GM12872 (cell line): Measurements from ENCODE around the gene CPN2.
A peak's percentile ranks its signal among the peaks of the same experiment; 100 is the strongest.

Source experiments
- TF ChIP-seq, protein P1 (sequence below): IDR thresholded peaks from 3 replicates; pipeline ENCODE4 v1.5.1; 2011; ENCODE audit warnings: low read depth, mild to moderate bottlenecking, low read length, moderate library complexity; ENCODE audit not compliant: insufficient read depth

Gene CPN2

DNA sequence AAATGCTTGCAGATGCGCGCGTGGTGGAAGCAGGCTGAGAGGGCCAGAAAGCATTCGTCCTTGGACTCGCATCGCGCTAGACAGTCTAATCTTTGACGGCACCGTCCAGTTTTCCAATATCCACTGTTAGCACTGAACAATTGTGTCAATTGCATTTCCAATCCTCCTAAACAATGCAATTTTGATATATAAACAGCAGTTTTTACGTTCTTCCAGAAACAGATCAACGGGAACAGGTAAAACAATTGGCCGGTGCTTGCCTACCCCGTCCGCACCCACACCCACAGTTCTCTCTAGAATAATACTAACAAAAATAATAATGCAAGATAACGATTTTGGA lies 17.2 kb downstream of the CPN2 start:
- TF ChIP-seq, protein P1, sequence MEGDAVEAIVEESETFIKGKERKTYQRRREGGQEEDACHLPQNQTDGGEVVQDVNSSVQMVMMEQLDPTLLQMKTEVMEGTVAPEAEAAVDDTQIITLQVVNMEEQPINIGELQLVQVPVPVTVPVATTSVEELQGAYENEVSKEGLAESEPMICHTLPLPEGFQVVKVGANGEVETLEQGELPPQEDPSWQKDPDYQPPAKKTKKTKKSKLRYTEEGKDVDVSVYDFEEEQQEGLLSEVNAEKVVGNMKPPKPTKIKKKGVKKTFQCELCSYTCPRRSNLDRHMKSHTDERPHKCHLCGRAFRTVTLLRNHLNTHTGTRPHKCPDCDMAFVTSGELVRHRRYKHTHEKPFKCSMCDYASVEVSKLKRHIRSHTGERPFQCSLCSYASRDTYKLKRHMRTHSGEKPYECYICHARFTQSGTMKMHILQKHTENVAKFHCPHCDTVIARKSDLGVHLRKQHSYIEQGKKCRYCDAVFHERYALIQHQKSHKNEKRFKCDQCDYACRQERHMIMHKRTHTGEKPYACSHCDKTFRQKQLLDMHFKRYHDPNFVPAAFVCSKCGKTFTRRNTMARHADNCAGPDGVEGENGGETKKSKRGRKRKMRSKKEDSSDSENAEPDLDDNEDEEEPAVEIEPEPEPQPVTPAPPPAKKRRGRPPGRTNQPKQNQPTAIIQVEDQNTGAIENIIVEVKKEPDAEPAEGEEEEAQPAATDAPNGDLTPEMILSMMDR: no peak

DNA sequence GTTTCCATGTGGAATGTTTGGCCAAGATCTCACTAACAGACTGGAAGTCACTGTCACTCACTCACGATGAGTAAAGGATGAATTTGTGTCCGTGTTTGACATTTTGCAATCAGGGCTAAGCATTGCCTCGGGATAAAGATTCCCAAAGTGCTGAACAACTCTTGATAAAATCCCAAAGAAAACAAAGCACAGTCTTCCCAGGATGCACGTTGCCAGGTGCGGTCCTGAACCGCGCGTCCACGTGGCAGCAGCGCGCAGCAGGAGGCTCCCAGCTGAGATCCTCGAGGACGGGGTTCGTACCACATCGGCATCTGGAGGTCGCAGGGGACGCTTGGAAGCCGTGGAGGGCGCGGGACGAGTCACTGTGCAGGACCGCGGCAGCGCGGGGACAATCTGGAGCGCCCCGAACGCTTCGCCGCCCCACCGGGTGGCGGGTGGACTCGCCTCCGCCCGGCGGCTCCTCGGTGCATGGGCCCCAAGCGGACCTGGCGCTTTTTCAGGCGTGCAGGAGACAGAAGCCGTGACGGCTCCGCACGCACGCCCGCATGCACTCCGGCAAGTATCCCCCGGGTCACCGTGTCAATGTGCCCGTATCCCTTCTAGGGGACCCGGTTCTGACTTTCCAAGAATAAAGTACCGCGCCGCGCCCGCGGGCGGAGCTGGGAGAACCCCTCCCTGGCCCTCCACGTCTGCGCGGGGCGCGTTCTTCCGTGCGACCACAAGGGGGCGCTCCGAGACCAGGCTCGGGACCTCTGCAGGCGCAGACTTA lies 17.7 kb downstream of the CPN2 start:
- TF ChIP-seq, protein P1: peak; percentile 95

DNA sequence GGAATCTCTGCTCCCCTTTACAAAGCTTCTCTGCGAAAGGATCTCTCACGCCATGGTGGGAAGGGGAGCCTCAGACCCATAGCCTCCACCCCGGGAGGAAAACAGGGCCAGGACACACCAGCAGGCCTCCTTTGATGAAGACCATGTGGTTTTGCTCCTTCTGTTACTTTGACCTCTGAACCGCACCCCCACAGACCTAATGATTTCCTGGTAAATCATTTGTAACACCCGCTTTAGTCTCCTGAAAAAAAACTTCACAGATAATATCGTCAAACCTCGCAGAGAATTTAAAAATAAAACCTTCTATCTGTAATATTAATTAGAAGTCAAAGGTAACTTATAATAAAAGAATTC lies 18.3 kb downstream of the CPN2 start:
- TF ChIP-seq, protein P1: no peak

DNA sequence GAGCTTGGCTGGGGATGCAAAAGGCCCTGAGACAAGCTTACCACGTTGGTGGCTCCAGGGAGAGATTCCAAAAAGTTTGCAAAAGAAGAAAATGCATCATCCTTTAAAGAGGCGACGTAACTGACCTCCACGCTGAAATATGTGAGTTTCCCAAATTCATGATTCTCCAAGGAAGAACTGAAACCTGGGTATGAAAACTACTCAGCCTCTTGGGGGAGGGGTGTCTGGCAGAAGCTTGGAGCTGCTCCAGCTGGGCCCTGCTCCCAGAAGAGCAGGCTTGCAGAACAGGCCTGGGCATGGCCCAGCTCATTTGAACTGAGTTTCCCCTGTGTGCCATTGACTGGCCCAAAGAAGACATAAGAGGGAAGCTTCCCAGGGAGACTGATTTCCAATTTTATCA lies 20.5 kb downstream of the CPN2 start:
- TF ChIP-seq, protein P1: no peak

DNA sequence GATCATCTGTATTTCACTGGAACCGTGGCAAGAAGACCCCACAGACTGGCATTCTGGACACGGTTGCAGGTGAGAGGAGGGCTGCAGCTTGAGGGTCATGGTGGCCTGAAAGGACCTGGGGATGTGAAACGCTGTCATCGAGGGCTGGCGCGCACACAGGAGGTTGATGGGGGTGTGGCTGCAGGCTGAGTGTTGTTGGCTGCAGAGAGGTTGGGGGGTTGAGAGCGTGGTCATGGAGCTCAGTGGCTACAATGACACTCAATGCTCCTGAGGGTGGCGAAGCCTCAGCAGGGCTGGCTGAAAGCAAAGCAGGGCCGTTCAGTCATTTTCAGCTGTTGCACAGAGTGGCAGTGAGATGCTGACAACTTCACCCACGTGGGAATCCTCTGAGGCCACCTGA lies 21.0 kb downstream of the CPN2 start:
- TF ChIP-seq, protein P1: no peak

DNA sequence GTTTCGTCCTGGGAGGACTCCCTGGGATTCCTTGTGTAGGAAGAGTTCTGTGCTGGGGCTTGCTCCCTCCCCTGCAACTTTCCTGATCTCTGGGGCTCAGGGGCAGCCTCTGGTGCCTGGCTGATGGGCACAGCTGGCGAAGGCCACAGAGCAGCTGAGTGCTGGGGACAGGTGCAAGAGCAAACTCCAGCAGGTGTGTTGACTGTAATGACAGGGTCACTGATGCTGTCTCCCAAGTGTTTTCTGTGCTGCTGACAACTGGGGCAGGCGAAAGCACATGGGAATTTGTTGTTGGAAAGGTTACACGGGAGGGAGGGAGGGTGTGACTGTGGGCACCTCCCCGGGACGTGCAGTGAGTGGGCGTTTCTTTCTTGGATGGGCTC lies 21.6 kb downstream of the CPN2 start:
- TF ChIP-seq, protein P1: no peak

DNA sequence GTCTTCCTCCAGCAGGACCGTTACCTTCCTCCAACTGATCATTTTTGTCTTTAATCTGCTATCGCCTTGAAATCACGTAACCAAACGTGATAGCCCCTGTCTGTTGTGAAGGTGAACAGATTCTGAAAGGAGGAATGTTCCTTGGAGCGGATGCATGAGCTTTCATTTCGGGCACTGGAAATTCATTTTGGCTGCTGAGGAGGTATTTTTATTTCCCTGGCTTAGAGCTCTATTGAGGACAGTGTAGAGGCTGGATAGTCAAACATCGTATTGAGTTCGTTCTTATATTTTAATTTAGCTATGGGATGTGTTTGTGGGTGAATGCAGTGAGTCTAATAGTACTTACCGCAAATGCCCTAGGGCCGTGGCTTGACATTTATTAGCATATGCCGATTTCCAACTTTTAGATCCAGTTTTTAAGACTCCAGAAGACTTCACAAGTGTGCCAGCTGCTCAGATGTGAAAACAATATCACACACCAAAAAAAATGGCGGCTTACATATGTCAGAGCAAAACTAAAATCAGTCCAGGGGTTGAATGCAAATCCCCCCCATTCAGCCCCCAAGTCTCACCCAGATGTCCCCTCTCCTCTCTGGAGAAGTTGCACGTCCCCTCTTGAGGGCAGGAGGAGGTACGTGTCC lies 22.1 kb downstream of the CPN2 start:
- TF ChIP-seq, protein P1: no peak
